ENCODE data around the gene C3.
"Not testable (repeated sequence)": the region's sequence is repeated elsewhere in the genome, so short reads cannot be mapped to it uniquely, and the experiment has no call there.

C3 gene

DNA sequence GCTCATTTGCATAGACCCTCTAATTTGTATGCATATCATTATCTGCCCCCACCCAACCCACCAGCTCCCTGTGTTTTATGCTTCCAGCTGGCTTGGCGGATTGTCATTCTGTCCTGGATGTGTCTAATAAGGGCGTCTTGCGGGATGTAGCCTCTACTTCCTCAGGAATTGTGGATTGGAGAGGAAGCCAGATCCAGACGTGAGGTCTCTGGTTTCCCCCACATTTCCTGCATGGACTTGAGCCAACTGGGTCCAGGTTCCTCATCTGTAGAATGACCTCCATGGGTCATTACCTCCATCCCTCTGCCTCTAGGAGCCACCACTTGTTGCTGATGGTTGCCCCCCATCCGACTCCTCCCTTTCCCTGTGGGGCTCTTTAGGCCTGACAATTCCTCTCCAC is 57.7 kb downstream of the C3 start:
- DNase-seq (ENCODE audit: low spot score) = no peak

DNA sequence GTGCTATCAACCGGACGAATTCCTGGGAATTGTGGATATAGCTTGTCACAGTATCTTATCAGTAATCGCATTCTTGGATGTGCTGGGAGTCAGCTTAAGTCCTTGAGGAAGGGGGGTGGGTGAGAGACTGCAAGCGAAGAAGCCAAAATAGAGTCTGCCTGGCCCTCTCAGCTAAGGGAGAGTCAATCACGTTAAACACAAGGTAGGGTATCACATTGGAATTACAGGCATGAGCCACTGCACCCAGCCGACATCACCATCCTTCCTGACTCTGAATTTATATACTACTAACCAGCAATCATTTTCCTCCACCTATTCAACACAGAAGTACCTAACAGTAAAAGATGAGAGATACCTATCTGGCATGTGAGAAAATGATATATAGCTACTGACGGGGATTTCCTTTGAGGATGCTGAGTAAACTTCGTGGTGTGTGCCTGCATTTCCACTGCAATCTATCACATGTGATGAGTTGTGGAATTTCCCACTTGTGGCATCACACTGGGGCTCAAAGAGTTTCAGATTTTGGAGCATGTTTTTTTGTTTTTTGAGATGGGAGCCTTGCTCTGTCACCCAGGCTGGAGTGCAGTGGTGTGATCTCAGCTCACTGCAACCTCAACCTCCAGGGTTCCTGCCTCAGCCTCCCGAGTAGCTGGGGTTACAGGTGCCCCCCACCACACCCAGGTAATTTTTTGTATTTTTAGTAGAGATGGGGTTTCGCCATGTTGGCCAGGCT is 58.8 kb downstream of the C3 start:
- DNase-seq (ENCODE audit: low spot score) = not testable (repeated sequence)

DNA sequence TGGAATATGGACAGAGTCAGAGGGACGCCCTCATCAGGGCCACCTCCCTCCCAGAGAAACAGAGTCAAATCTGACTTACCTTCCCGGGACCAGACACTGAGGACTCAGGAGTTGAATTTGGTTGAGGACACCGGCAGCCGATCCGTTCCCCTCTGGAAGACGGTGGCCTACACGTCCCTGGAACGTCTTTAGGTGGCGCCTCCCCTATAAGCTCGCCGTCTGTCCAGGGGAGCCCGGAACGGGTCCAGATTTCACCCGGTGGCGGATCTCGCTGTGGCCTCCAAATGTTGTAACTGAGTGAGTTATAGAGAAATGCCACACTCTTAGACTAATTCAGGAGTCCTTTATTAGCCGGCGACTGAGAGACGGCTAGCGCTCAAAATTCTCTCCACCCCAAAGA is 59.5 kb downstream of the C3 start:
- DNase-seq (ENCODE audit: low spot score) = no peak

DNA sequence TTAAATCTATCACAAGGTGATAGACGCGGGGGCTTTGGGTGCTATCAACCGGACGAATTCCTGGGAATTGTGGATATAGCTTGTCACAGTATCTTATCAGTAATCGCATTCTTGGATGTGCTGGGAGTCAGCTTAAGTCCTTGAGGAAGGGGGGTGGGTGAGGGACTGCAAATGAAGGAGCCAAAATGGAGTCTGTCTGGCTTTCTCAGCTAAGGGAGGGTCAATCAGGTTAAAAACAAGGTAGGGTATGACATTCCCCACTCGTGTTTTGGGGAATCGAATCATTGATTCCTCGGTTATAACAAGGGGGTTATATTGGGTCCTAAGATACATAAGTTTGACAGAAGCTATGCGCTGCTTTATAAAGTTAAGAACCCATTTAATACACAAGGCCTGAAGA is 64.1 kb downstream of the C3 start:
- DNase-seq (ENCODE audit: low spot score) = not testable (repeated sequence)

DNA sequence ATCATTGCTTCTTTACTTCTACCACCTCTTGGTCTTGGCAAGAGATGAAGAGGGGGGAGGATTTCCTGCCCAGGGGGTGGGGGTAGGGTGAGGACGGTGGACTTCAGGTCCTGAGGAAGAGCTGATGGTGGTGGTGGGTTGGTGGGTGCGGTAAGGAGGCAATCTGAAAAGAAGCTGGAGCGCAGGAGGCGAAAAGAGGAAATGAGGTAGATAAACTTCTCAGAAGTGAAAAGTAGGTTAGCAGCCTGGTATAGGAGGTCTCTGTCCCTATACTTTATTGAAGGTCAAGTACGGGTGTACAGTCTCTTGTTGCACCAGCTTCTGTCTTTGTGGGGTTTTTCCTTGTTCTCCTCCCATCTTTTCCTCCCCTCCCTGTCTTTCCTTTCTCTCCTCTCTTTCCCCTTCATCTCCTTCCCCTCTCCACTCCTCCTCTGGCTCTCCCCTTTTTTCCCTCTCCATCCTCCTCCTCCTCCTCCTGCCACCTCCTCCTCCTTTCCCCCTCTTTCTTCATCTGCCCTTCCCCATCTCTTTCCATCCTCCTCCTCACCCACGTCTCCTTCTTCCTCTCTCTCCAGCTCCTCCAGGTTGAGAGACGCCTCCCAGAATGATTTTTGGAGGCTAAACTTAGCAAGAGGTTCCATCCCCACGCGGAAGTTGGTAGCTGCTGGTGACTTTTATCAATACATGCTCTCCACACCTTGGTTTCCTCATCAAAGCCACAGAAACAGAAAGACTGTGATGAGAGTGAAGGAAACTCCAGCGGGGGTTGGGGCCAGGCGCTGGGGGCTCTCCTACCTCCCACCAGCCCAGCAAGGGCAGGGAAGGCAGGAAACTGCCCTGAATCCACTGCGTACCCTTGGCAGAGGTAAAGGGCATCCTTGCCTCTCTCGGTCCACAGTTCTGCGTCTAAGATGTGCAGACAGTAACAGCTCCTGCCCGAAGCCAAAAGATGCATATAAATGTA is 65.8 kb downstream of the C3 start:
- DNase-seq (ENCODE audit: low spot score) = no peak

DNA sequence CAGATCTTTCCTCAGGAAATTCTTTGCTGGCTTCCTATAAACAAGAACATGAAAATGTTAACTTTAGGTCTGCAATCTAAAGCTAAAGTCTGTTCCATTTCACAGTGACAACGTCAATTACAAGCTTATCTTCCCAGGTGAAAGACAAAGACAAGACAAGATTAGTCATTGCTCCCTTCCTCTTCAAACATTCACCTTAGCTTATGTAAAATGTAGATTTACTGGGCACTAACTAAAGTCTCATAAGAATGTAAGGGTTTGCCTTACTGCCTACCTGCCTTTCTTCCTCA is 67.7 kb downstream of the C3 start:
- no peak for DNase-seq (ENCODE audit: low spot score)

DNA sequence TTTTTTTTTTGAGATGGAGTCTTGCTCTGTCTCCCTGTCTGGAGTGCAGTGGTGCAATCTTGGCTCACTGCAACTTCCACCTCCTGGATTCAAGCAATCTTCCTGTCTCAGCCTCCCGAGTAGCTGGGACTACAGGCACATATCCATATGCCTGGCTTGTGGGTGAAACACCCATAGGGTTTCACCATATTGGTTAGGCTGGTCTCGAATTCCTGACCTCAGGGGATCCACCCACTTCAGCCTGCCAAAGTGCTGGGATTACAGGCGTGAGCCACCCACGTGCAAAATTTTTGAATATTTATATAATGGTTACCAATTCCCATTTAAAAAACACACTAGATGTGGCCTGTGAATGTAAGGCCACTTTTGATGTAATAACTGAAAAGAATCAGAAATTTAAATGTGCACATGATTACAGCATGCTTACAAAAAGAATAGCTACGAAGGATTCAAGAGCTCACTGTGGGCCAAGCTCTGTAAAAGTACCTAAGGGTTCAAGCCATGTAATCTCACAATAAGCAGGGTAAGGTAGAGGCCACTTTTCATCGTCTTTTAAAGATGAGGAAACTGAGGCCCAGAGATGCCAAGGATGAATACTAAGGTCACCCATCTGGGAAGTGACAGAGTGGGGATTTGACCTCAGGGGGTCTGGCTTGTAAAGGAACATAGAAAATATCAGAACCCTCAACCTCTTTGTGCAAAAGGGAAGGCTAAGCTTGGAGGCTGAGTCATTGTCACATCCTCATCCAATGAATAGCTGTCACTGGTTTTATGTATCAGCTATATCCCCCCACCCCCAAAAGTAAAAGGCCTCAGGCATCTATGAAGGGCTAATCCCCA is 68.3 kb downstream of the C3 start:
- DNase-seq (ENCODE audit: low spot score) = no peak

DNA sequence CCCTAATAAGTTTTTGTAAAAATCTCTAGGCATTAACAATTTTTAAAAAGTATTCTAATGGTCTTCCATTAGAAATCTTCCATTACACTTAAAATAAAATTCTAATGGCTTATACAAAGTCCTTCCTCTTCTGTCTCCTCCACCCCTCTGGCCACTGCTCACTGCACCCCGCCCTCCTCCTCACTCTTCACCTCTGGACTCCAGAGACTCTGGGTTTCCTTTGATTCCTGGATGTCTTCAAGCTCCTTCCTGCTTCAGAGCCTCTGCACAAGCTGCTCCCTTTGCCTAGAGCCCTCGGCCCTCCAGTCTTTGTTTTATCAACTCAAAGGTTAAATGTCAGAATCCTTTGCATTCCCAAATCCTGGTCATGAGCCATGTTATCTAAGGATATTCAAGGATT is 71.3 kb downstream of the C3 start:
- DNase-seq (ENCODE audit: low spot score) = no peak

DNA sequence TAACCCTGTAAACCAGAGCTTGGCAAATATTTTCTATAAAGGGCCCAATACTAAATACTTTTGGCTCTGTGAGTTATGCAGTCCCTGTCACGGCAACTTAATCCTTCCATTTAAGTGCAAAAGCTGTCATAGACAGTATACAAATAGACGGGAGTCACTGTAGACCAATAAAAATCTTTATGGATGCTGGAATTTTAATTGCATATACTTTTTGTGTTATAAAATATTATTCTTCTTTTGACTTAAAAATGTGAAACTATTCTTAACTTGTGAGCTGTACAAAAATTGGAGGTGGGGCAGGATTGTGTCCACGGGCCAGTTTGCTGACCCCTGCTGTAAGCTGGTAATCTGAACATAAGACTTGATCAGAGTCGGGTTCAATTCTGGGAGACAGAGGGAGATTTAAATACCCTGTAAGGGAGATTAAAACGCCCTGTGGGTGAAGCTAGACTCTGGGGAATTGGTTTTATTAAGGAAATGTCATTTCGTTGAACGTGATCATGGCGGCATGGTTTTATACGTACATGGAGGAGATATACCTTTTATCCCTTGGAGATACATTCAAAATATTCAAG is 72.2 kb downstream of the C3 start:
- DNase-seq (ENCODE audit: low spot score) = no peak

DNA sequence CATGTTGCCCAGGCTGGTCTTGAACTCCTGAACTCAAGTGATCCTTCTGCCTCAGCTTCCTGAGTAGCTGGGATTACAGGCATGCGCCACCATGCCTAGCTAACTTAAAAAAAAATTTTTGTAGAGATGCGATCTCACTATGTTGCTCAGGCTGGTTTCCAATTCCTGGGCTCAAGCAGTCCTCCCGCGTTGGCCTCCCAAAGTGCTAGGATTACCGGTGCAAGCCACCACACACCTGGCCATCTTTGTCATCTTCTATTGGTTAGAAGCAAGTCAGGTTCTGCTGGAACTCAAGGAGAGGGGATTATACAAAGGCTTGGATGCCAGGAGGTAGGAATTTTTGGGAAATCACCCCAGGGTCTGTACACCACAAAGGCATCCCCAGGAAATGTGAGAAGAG is 75.7 kb downstream of the C3 start:
- DNase-seq (ENCODE audit: low spot score) = no peak

DNA sequence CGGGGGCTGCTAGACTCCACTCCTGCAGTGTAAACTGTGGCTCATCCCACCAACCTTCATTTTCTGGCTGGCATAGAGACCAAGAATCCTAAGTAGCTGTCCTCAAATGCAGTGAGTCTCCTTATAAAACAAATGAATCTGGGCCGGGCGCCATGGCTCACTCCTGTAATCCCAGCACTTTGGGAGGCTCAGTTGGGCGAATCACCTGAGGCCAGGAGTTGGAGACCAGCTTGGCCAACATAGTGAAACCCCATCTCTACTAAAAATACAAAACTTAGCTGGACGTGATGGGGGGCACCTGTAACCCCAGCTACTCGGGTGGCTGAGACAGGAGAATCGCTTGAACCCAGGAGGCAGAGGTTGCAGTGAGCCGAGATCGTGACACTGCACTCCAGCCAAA is 80.1 kb downstream of the C3 start:
- not testable (repeated sequence) for DNase-seq (ENCODE audit: low spot score)

DNA sequence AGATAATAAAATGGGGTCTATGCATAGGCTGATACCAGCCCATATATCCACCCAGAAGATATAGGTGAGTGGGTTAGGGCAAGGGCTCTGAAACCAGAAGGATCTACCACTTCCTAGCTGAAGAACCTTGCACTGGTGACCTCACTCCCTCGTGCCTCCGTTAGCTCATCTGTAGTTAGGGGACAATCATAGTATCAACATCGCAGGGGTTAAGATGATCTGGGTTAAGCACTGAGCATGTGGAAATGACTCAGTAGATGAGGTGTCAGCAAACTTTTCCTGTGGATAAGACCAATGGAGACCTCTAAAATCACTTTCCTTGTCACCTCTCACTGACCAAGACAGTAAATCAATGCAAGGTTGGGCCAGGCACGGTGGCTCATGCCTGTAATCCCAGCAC is 81.0 kb downstream of the C3 start:
- DNase-seq (ENCODE audit: low spot score) = peak; percentile 82

DNA sequence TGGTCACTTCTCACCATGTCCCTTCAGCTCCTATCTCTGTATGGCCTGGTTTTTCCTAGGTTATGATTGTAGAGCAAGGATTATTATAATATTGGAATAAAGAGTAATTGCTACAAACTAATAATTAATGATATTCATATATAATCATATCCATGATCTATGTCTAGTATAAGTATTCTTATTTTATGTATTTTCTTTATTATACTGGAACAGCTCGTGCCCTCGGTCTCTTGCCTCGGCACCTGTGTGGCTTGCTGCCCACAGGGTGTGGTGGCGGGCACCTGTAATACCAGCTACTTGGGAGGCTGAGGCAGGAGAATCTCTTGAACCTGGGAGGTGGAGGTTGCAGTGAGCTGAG is 87.0 kb downstream of the C3 start:
- DNase-seq (ENCODE audit: low spot score) = not testable (repeated sequence)

DNA sequence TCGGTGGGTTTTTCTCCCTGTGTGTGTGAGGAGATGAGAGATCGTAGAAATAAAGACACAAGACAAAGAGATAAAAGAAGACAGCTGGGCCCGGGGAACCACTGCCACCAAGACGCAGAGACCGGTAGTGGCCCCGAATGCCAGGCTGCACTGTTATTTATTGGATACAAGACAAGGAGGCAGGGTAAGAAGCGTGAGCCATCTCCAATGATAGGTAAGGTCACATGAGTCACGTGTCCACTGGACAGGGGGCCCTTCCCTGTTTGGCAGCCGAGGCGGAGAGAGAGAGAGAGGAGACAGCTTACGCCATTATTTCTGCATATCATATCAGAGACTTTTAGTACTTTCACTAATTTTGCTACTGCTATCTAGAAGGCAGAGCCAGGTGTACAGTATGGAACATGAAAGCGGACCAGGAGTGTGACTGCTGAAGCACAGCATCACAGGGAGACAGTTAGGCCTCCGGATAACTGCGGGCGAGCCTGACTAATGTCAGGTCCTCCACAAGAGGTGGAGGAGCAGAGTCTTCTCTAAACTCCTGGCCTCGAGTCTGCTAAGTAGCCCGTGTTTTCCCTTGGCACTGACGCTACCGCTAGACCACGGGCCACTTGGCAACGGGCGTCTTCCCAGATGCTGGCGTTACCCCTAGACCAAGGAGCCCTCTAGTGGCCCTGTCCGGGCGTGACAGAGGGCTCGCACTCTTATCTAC is 87.5 kb downstream of the C3 start:
- peak; percentile 79 for DNase-seq (ENCODE audit: low spot score)

DNA sequence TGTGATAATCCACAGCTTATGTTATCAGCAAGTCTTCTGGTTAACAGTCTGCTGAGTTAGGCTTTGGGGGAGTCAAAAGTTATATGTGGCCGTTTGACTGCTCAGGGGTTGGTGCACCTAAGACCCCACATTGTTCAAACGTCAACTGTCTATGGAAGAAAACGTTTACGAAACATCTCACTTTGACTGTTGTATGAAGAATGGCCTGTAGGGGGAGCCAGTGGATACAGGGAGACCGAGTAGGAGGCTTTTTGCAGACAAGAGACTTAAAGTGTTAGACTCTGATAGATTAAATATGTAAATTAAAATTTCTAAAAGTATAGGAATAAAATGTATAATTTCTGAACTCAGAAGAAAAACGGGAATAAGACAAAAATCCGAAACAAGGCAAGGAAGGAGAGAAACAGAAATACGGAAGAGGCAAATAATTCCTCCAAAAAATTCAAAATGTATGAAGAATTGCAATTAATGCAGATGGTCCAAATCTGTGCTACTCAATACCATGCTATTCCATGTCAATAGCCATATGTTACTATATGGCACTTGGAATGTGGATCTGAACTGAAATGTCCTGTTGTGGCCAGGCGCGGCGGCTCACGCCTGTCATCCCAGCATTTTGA is 88.3 kb downstream of the C3 start:
- DNase-seq (ENCODE audit: low spot score) = peak; percentile 78

Measured in RKO (cell line).